Left lung (tissue), 10 donors: ENCODE data around the gene NRGN. TPM values are rescaled to one million over a fixed set of nuclear protein-coding genes. Genes with fewer than 3 reads are reported as not detected.

Source experiments
- ATAC-seq: fragments of 200-7000 bp; cut with Tn5 transposase; one replicate; pipeline ENCODE4 v1.9.1; 2020; ENCODE audit warnings: moderate library complexity
- DNase-seq, 4 donors: peaks; one replicate each; pipeline ENCODE4 v3.0.0-alpha.2; 2013 to 2020
- H3K27ac ChIP-seq, 2 donors: fragments of 200-600 bp; sonication (generic) in 1 of 2; one replicate each; pipeline versions ENCODE4 v1.5.0 to v1.8.0; 2020 to 2021
- H3K27me3 ChIP-seq, 2 donors: fragments of 200-600 bp; sonication (generic) in 1 of 2; one replicate each; pipeline versions ENCODE4 v1.5.0 to v1.8.0; 2020 to 2021
- H3K36me3 ChIP-seq, 2 donors: fragments of 200-600 bp; sonication (generic) in 1 of 2; one replicate each; pipeline versions ENCODE4 v1.5.0 to v1.8.0; 2020 to 2021
- H3K4me1 ChIP-seq, 2 donors: fragments of 200-600 bp; one replicate each; pipeline ENCODE4 v1.8.0; 2021
- H3K4me3 ChIP-seq, 2 donors: fragments of 200-600 bp; sonication (generic) in 1 of 2; one replicate each; pipeline versions ENCODE4 v1.5.0 to v1.8.0; 2020 to 2021; ENCODE audit warnings: mild to moderate bottlenecking in 1 of 2
- H3K9me3 ChIP-seq, 2 donors: fragments of 200-600 bp; sonication (generic) in 1 of 2; one replicate each; pipeline versions ENCODE4 v1.5.0 to v1.8.0; 2020 to 2021
- CTCF ChIP-seq, 2 donors: fragments of 200-600 bp; sonication (generic) in 1 of 2; IDR thresholded peaks; one replicate each; pipeline versions ENCODE4 v1.5.0 to v1.8.0; 2021; ENCODE audit warnings: antibody characterized with exemption in 2 of 2
- intact Hi-C, 2 donors: fragments of 100-400 bp; cut with DNase I; formaldehyde crosslinking; loops; one replicate each; pipeline versions ENCODE4 v1.11.2 to v1.14.2; 2022
- polyA plus RNA-seq, 6 donors: library from polyadenylated mRNA; unstranded; fragments of 120-200 nt; gene quantifications; one replicate each; pipeline ENCODE4 v1.2.1, GENCODE V29; 2013; ENCODE audit not compliant: insufficient read length in 6 of 6
- total RNA-seq, 2 donors: library from RNA; stranded (reverse); fragmentation: NEBNext Ultra II Directional; extraction: Animal tissue kit (Norgen Biotek cat#: 25700); gene quantifications; one replicate each; pipeline ENCODE4 v1.2.1, GENCODE V29; 2021
- donor health status: DM: no; HTN: yes; CAD: no.
- donor health status: DM: no; HTN: no; CAD: no.

Gene NRGN
- total and polyA plus RNA-seq, 8 donors, result 16.5 to 62.1 (median 23.2) TPM

GRCh38 chr11:124745270-124745834 is 5.6 kb downstream of the NRGN start:
- Histone ChIP-seq H3K27ac (no peak overlapping the region), H3K4me3 (peak overlapping the region in 1 of 2 donors; percentile 51), H3K27me3 (peaks cover 5 to 46% of the 10 kb centered on the region in 2 donors), H3K36me3 (no peaks in the 10 kb centered on the region), H3K4me1 (peaks cover 21 to 71% of the 10 kb centered on the region in 2 donors), H3K9me3 (no peaks in the 10 kb centered on the region)
- DNase-seq (peak in 1 of 4 donors; percentile 73), ATAC-seq (no peak)
- TF ChIP-seq CTCF (IDR thresholded peaks at IDR 0.05), result no peak
- intact Hi-C loops, result no loop called here

GRCh38 chr11:124745835-124746620 is 6.3 kb downstream of the NRGN start:
- Histone ChIP-seq H3K4me3 (peak overlapping the region; percentile 31 to 51), H3K4me1 (peaks cover 21 to 71% of the 10 kb centered on the region in 2 donors), H3K27ac (peak overlapping the region; percentile 82 to 83), H3K36me3 (no peaks in the 10 kb centered on the region), H3K9me3 (no peaks in the 10 kb centered on the region), H3K27me3 (peaks cover 5 to 45% of the 10 kb centered on the region in 2 donors)
- TF ChIP-seq CTCF (IDR thresholded peaks at IDR 0.05), result no peak
- DNase-seq (peak in 1 of 4 donors; percentile 80), ATAC-seq (peak; percentile 7)
- intact Hi-C loops, result no loop called here

- H3K4me3 ChIP-seq, result peak overlapping the region; percentile 31 to 51
- DNase-seq (peak in 3 of 4 donors; percentile 72 to 94 (median 90)), ATAC-seq (peak; percentile 88)
- H3K27ac ChIP-seq, result peak overlapping the region; percentile 82 to 83
- intact Hi-C loops, result no loop called here
- TF ChIP-seq CTCF (IDR thresholded peaks at IDR 0.05), result peak in 1 of 2 donors; percentile 26
- no peaks in the 10 kb centered on the region for H3K36me3 ChIP-seq
- H3K9me3 ChIP-seq, result no peaks in the 10 kb centered on the region
- peaks cover 5 to 45% of the 10 kb centered on the region in 2 donors for H3K27me3 ChIP-seq
- peaks cover 22 to 69% of the 10 kb centered on the region in 2 donors for H3K4me1 ChIP-seq
Measured at GRCh38 chr11:124746621-124747243, 7.0 kb downstream of the NRGN start.

- no peaks in the 10 kb centered on the region for H3K9me3 ChIP-seq
- peak overlapping the region; percentile 73 to 82 for H3K27ac ChIP-seq
- peaks cover 28 to 73% of the 10 kb centered on the region in 2 donors for H3K4me1 ChIP-seq
- no peak overlapping the region for H3K4me3 ChIP-seq
- ATAC-seq (peak; percentile 12), DNase-seq (no peak)
- intact Hi-C loops, result no loop called here
- peaks cover 5 to 52% of the 10 kb centered on the region in 2 donors for H3K27me3 ChIP-seq
- no peak for TF ChIP-seq CTCF (IDR thresholded peaks at IDR 0.05)
- H3K36me3 ChIP-seq, result no peaks in the 10 kb centered on the region
Measured at GRCh38 chr11:124747406-124748099, 7.8 kb downstream of the NRGN start.
